Testis (tissue), 3 donors: Measurements from ENCODE around the gene CROT. TPM values are rescaled to one million over a fixed set of nuclear protein-coding genes. Genes with fewer than 3 reads are reported as not detected.
"Not testable (repeated sequence)": the region's sequence is repeated elsewhere in the genome, so short reads cannot be mapped to it uniquely, and the experiment has no call there.

Experiments used
- DNase-seq: peaks from one replicate; pipeline ENCODE4 v3.0.0-alpha.2; 2019
- H3K27ac ChIP-seq, 2 donors: fragments of 200-600 bp; sonication (generic); one replicate each; pipeline ENCODE4 v1.5.1; 2019
- H3K27me3 ChIP-seq: fragments of 200-600 bp; sonication (generic); one replicate; pipeline ENCODE4 v1.5.1; 2019
- H3K36me3 ChIP-seq: fragments of 200-600 bp; sonication (generic); one replicate; pipeline ENCODE4 v1.5.1; 2017; ENCODE audit warnings: low read depth; ENCODE audit errors: missing control alignments
- H3K4me1 ChIP-seq: fragments of 200-600 bp; sonication (generic); one replicate; pipeline ENCODE4 v1.5.1; 2019
- H3K4me3 ChIP-seq, 2 donors: fragments of 200-600 bp; sonication (generic); one replicate each; pipeline ENCODE4 v1.5.1; 2017 to 2019
- H3K9me3 ChIP-seq: fragments of 200-600 bp; sonication (generic); one replicate; pipeline ENCODE4 v1.5.1; 2017
- POLR2A ChIP-seq: fragments of 450-650 bp; IDR thresholded peaks from one replicate; pipeline ENCODE4 v1.6.1; 2017; ENCODE audit warnings: antibody characterized with exemption, mild to moderate bottlenecking, moderate library complexity
- WGBS, 2 donors: methylation state at CpG; one replicate each; pipeline ENCODE4 v1.1.5; 2018; 5-methylcytosine and 5-hydroxymethylcytosine counted together
- intact Hi-C: fragments of 100-400 bp; cut with DNase I; formaldehyde crosslinking; loops from one replicate; pipeline ENCODE4 v1.15.1; 2023; ENCODE audit warnings: low total_unique reads
- polyA plus RNA-seq: library from polyadenylated mRNA; stranded (reverse); fragments of 350-450 nt; fragmentation: Illumina TruSeq; extraction: RNeasy Lipid Tissue Mini Kit (QIAGEN cat#74804); gene quantifications from one replicate; pipeline ENCODE4 v1.2.3, GENCODE V29; 2014; ENCODE audit warnings: low read depth, low replicate concordance; ENCODE audit not compliant: insufficient read depth
- total RNA-seq, 2 donors: library from RNA; depleted of rRNA; stranded (reverse); fragments of >200 nt; gene quantifications; one replicate each; pipeline ENCODE4 v1.2.3, GENCODE V29; 2016
- TF ChIP-seq, protein P1 (sequence below), 3 experiments: fragments of 450-650 bp in 2 of 3; fragments of 200-600 bp in 1 of 3; sonication (generic) in 1 of 3; IDR thresholded peaks; one replicate each; pipeline ENCODE4 v1.5.1; 2016 to 2019; ENCODE audit warnings: antibody characterized with exemption in 3 of 3, mild to moderate bottlenecking in 2 of 3, moderate library complexity in 1 of 3

The CROT gene
- total and polyA plus RNA-seq, 3 donors from 2014 or later: 4.5 to 10.5 (median 7.3) TPM

DNA sequence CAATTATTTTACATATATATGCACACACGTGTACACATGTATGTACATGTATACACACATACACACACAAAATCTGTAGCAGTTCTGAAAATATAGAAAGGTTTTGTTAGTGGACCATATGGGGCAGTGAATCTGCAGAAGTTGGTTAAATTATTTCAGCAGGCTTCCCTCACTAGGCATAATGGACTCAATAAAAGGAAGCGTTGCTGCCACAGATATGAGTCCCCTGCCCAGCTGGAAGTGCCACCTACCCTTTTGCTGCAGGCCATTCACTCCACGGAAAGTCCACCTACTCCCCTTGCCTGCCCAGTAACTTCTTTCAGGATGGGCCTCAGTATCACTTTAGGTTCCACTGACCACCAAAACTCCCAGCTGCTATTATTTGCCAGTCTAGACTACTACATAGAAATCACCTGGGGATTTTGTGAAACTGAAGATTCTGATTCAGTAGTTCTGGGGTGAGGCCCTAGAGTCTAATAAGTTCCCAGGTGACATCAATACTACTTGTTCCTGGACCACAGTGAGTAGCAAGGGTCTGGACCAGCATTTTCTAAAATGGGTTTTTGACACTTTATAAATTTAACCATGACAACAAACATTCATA, 29.3 kb upstream of the CROT start:
- intact Hi-C loops: no loop called here
- no peak overlapping the region for H3K4me3 ChIP-seq
- H3K36me3 ChIP-seq: no peaks in the 10 kb centered on the region
- no peak for DNase-seq
- 82 to 83% methylated on average over 3 of the region's 3 CpGs for whole genome bisulfite sequencing, 2 donors
- no peaks in the 10 kb centered on the region for H3K9me3 ChIP-seq
- TF ChIP-seq, protein P1, sequence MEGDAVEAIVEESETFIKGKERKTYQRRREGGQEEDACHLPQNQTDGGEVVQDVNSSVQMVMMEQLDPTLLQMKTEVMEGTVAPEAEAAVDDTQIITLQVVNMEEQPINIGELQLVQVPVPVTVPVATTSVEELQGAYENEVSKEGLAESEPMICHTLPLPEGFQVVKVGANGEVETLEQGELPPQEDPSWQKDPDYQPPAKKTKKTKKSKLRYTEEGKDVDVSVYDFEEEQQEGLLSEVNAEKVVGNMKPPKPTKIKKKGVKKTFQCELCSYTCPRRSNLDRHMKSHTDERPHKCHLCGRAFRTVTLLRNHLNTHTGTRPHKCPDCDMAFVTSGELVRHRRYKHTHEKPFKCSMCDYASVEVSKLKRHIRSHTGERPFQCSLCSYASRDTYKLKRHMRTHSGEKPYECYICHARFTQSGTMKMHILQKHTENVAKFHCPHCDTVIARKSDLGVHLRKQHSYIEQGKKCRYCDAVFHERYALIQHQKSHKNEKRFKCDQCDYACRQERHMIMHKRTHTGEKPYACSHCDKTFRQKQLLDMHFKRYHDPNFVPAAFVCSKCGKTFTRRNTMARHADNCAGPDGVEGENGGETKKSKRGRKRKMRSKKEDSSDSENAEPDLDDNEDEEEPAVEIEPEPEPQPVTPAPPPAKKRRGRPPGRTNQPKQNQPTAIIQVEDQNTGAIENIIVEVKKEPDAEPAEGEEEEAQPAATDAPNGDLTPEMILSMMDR (IDR thresholded peaks at IDR 0.05): no peak
- no peak for TF ChIP-seq POLR2A
- no peak overlapping the region for H3K27ac ChIP-seq
- H3K4me1 ChIP-seq: no peaks in the 10 kb centered on the region
- no peaks in the 10 kb centered on the region for H3K27me3 ChIP-seq

DNA sequence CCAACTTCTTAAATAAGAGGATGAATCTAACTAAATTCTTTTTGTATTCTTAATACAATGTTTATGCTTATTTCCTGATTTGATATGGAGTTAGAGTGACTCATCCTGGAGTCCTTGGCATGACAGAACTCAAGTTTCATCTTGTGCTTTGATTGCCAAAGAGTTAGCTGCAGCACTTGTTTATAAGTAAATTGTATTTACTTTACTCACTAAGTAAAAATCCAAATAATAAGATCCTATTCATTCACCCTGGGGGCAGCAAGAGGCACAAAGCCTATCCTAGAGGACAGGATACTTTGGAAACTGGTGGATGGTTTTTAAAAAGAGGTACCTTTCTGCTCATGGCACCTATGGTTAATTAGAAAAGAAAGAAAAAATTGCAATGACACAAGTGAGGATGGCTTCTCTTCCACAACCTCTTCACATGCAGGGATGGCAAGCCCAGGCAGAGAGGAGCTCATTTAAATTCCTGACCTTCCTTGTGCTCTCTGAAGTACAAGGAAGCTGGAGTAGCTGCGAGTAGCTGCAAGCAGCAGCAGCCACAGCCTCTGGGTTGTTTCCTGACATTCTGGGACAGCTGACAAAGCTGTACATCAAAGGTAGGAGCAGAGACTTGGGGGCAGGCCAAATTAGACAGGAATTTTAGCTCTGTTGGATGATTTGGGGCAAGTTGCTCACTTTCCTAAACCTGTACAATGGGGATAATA, 28.5 kb upstream of the CROT start:
- no peak overlapping the region for H3K4me3 ChIP-seq
- no peaks in the 10 kb centered on the region for H3K9me3 ChIP-seq
- no peak for TF ChIP-seq POLR2A
- TF ChIP-seq, protein P1 (IDR thresholded peaks at IDR 0.05): no peak
- no peaks in the 10 kb centered on the region for H3K36me3 ChIP-seq
- no peaks in the 10 kb centered on the region for H3K4me1 ChIP-seq
- WGBS, 2 donors: 39 to 55% methylated on average over 1 of the region's 1 CpG
- intact Hi-C loops: no loop called here
- no peaks in the 10 kb centered on the region for H3K27me3 ChIP-seq
- DNase-seq: no peak
- H3K27ac ChIP-seq: no peak overlapping the region

DNA sequence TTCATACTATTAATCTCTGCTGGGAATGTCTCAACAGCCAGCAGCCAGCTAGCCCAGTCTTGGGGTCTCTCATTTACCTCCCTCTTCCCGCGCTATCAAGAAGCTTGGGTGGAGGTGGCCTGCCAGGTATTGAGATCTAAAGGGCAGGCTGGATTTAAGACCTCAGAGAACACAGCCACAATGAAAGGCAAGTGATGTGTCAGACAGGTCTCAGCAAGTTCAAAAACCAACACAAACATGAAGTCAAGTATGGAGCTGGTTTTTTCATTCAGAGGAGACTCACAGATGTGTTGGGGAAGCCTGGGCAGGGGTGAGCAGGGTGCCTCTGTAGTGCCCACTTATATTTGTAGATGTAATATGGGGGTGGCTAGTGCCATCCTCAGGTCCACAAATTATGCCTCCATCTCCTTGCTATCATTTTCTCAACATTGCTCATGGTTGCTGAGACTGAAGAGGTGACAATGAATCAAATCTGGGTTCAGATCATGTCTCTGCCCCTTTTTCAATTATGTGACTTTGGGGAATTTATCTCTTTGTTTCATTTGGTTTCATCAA, 27.7 kb upstream of the CROT start:
- no peak overlapping the region for H3K27ac ChIP-seq
- DNase-seq: no peak
- intact Hi-C loops: no loop called here
- H3K4me1 ChIP-seq: no peaks in the 10 kb centered on the region
- no peaks in the 10 kb centered on the region for H3K27me3 ChIP-seq
- no peaks in the 10 kb centered on the region for H3K36me3 ChIP-seq
- TF ChIP-seq POLR2A: no peak
- TF ChIP-seq, protein P1 (IDR thresholded peaks at IDR 0.05): no peak
- WGBS, 2 donors: 94 to 100% methylated on average over 2 of the region's 2 CpGs
- no peaks in the 10 kb centered on the region for H3K9me3 ChIP-seq
- no peak overlapping the region for H3K4me3 ChIP-seq

DNA sequence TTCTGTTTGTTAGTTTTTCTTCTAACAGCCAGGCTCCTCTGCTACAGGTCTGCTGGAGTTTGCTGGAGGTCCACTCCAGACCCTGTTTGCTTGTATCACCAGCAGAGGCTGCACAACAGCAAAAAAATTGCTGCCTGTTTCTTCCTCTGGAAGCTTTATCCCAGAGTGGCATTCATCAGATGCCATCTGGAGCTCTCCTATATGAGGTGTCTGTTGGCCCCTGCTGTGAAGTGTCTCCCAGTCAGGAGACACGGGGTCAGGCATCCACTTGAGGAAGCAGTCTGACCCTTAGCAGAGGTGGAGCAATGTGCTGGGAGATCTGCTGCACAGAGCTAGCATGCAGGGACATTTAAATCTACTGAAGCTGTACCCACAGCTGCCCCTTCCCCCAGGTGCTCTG, 26.7 kb upstream of the CROT start:
- Histone ChIP-seq H3K36me3 (no peaks in the 10 kb centered on the region), H3K4me1 (no peaks in the 10 kb centered on the region), H3K27me3 (no peaks in the 10 kb centered on the region), H3K4me3 (no peak overlapping the region), H3K9me3 (no peaks in the 10 kb centered on the region), H3K27ac (no peak overlapping the region)
- no peak for DNase-seq
- no peak for TF ChIP-seq POLR2A
- TF ChIP-seq, protein P1 (IDR thresholded peaks at IDR 0.05): no peak
- 67 to 69% methylated on average over 1 of the region's 1 CpG for WGBS, 2 donors
- intact Hi-C loops: no loop called here

DNA sequence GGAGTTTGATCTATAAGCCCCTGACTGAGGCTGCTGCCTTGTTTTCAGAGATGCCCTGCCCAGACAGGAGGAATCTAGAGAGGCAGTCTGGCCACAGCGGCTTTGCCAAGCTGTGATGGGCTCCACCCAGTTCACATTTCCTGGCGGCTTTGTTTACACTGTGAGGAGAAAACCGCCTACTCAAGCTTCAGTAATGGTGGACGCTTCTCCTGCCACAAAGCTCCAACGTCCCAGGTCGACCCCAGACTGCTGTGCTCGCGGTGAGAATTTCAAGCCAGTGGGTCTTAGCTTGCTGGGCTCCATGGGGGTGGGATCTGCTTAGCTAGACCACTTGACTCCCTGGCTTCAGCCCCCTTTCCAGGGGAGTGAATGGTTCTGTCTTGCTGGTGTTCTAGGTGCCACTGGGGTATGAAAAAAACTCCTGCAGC, 26.3 kb upstream of the CROT start:
- H3K27ac ChIP-seq, H3K9me3 ChIP-seq, H3K4me1 ChIP-seq, intact Hi-C loops, H3K27me3 ChIP-seq, H3K36me3 ChIP-seq, H3K4me3 ChIP-seq, DNase-seq: not testable (repeated sequence)
- WGBS, 2 donors: 66 to 82% methylated on average over 8 of the region's 8 CpGs
